K562 (cell line): ENCODE results near the gene UBA7. TPM values are rescaled to one million over a fixed set of nuclear protein-coding genes. Genes with fewer than 3 reads are reported as not detected.

ENCODE experiments used
- CBFA2T3 ChIP-seq: fragments of 450-650 bp; IDR thresholded peaks from 2 replicates; pipeline ENCODE4 v1.6.1; 2017
- EGR1 ChIP-seq: fragments of 450-650 bp; conservative IDR thresholded peaks from 2 replicates; pipeline ENCODE4 v1.6.1; 2017; ENCODE audit warnings: mild to moderate bottlenecking
- GTF3C2 ChIP-seq: IDR thresholded peaks from 3 replicates; pipeline ENCODE4 v1.6.1; 2011; ENCODE audit warnings: borderline replicate concordance, mild to moderate bottlenecking, moderate library complexity; ENCODE audit not compliant: insufficient read length; ENCODE audit errors: extremely low read depth
- HNRNPL ChIP-seq: fragments of 200-400 bp; formaldehyde crosslinking; IDR thresholded peaks from 2 replicates; pipeline ENCODE4 v1.6.1; 2017; ENCODE audit warnings: low read depth, mild to moderate bottlenecking, low read length
- MAFF ChIP-seq: IDR thresholded peaks from 2 replicates; pipeline ENCODE4 v1.6.1; 2012; ENCODE audit warnings: low read length, improper control_type of control experiment
- MAX ChIP-seq: sonication (generic); formaldehyde crosslinking; IDR thresholded peaks from 2 replicates; pipeline ENCODE4 v1.9.0; 2022; ENCODE audit warnings: mild to moderate bottlenecking, missing genetic modification reagents
- MYC ChIP-seq, 2 experiments: fragments of 250-450 bp in 1 of 2; sonication (Bioruptor Pico) in 1 of 2; IDR thresholded peaks; 2 replicates each; pipeline versions ENCODE4 v1.5.1 to v1.6.1; 2012 to 2021; ENCODE audit warnings: low read depth in 2 of 2, borderline replicate concordance in 1 of 2, improper control_type of control experiment in 1 of 2, low read length in 1 of 2, mild to moderate bottlenecking in 1 of 2, moderate library complexity in 1 of 2
- NCOA1 ChIP-seq: fragments of 450-650 bp; IDR thresholded peaks from 2 replicates; pipeline ENCODE4 v1.6.1; 2016; ENCODE audit warnings: low read depth
- NFIX ChIP-seq: fragments of 250-450 bp; sonication (Bioruptor Pico); IDR thresholded peaks from 2 replicates; pipeline ENCODE4 v1.4.0; 2020; ENCODE audit warnings: low read depth, mild to moderate bottlenecking, moderate library complexity
- NKRF ChIP-seq: fragments of 450-650 bp; IDR thresholded peaks from 2 replicates; pipeline ENCODE4 v1.6.1; 2016; ENCODE audit warnings: borderline replicate concordance
- STAT6 ChIP-seq: sonication (generic); formaldehyde crosslinking; IDR thresholded peaks from 2 replicates; pipeline ENCODE4 v1.8.1; 2023; ENCODE audit warnings: mild to moderate bottlenecking, missing genetic modification reagents
- TFAP4 ChIP-seq: sonication (generic); formaldehyde crosslinking; IDR thresholded peaks from 2 replicates; pipeline ENCODE4 v1.8.0; 2022; ENCODE audit warnings: missing genetic modification reagents, mild to moderate bottlenecking, moderate library complexity, borderline replicate concordance
- TRIM24 ChIP-seq, 2 experiments: fragments of 450-650 bp; IDR thresholded peaks; 2 replicates each; pipeline ENCODE4 v1.6.1; 2016
- U2AF2 ChIP-seq: fragments of 200-400 bp; formaldehyde crosslinking; optimal IDR thresholded peaks from 2 replicates; pipeline ENCODE3; 2017; ENCODE audit warnings: low read depth, mild to moderate bottlenecking, low read length
- ZNF124 ChIP-seq: sonication (generic); formaldehyde crosslinking; IDR thresholded peaks from 2 replicates; pipeline ENCODE4 v1.8.1; 2022; ENCODE audit warnings: missing genetic modification reagents
- ZNF511 ChIP-seq: sonication (generic); formaldehyde crosslinking; IDR thresholded peaks from 2 replicates; pipeline ENCODE4 v1.8.0; 2022; ENCODE audit warnings: mild to moderate bottlenecking, missing genetic modification reagents
- polyA plus RNA-seq, 8 experiments: library from polyadenylated mRNA; depleted of rRNA in 4 of 8; stranded (reverse) in 5 of 8; unstranded in 3 of 8; fragments of >200 nt; fragmentation: Nextera tagmentation in 2 of 8; fragmentation: Illumina TruSeq in 1 of 8; extraction: Ambion mirVana in 2 of 8; extraction: Trizol in 1 of 8; gene quantifications; 2 replicates each; pipeline versions ENCODE4 v1.2.1 to v1.2.3, GENCODE V29; 2011 to 2014; ENCODE audit warnings: inconsistent platforms in 1 of 8, missing spikeins in 1 of 8
- total RNA-seq, 7 experiments: library from RNA; depleted of rRNA in 6 of 7; stranded (reverse); fragments of >200 nt in 6 of 7; fragmentation: Illumina TruSeq in 2 of 7; extraction: Trizol in 2 of 7; gene quantifications; 2 replicates each; pipeline versions ENCODE4 v1.2.1 to v1.2.3, GENCODE V29; 2011 to 2021; ENCODE audit warnings: low replicate concordance in 1 of 7

The UBA7 gene
- total and polyA plus RNA-seq, 9 of the 15 experiments (the other 6 are each of a cell fraction or from before 2014, with no cell fraction given): 0.17 to 3.3 (median 2.0) TPM

- peak; percentile 60 for TF ChIP-seq MYC (IDR thresholded peaks at IDR 0.05; ENCODE audit: low read depth, low read length)
- TF ChIP-seq MYC (CRISPR knock-in tag; IDR thresholded peaks at IDR 0.05; ENCODE audit: borderline replicate concordance, low read depth): no peak
- peak; percentile 8; the same call in 1 of the 2 replicates for TF ChIP-seq HNRNPL
- peak; percentile 93 for TF ChIP-seq TFAP4
- TF ChIP-seq STAT6: no peak
- TF ChIP-seq ZNF511: no peak
- TF ChIP-seq CBFA2T3: peak; percentile 24; the same call in 1 of the 2 replicates
- TF ChIP-seq TRIM24 (IDR thresholded peaks at IDR 0.05): 0 out of 4 replicates have a peak, but pooled peaks of 1 of the 2 experiments have one; percentile 11
- peak; percentile 31; the same call in 1 of the 2 replicates for TF ChIP-seq NKRF
- TF ChIP-seq GTF3C2: no peak
- TF ChIP-seq NCOA1: peak; percentile 18; the same call in 1 of the 2 replicates
- peak; percentile 19; the same call in 1 of the 2 replicates for TF ChIP-seq EGR1
- TF ChIP-seq U2AF2: no peak
- no peak for TF ChIP-seq ZNF124 (CRISPR knock-in tag)
- TF ChIP-seq MAX (CRISPR knock-in tag): peak; percentile 69
- TF ChIP-seq MAFF: no peak
- TF ChIP-seq NFIX (CRISPR knock-in tag): no peak
Measured at GRCh38 chr3:49803465-49804140, 10.2 kb downstream of the UBA7 start (continued).
